NCI-H2196 (cell line): ENCODE data around the gene USP40.

Experiments
- DNase-seq: peaks from one replicate; lab custom pipeline; 2025; ENCODE audit not compliant: unreplicated experiment; lab: John Stamatoyannopoulos, UW

The USP40 gene

GRCh38 chr2:233501198-233502076 is 65.1 kb downstream of the USP40 start:
- no peak for DNase-seq

DNA sequence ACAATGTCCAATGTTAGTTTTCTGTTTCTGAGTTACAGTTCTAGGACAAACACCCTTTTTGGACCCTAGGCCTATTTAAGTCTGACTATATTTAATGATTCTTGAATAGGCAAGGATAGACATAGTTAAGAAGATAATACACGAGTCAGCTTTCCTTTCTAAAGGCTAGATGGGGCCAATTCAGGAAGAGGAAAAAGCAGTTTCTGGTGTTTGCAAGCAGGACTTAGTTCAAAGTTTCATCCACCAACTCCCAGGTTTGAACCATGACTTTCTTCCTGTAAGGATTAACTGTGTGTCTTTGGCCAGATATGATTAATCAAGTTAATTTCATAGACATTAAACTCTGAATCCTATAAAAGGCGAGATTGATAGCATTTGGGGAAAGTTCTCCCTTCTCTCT is 66.7 kb downstream of the USP40 start:
- DNase-seq = no peak

GRCh38 chr2:233498126-233498525 is 68.5 kb downstream of the USP40 start:
- no peak for DNase-seq

DNA sequence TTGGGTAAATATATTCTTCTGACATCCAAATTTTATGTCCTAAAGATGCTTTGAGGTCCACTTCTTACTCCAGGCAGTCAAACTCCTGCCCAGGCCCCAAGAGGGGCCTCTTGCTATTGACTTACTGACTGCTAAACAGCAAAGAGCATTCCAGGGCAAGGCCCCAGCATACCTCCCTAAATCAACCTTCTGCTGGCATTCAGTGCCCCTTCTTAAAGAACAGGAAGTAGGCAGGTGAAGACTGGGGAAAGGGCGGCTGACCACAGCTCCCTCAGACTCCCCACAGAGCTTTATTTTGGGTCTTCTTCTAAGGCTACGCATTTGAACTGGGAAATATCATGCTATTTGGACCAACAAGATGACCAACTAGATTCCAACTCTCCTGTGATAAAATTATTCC is 68.9 kb downstream of the USP40 start:
- no peak for DNase-seq

DNA sequence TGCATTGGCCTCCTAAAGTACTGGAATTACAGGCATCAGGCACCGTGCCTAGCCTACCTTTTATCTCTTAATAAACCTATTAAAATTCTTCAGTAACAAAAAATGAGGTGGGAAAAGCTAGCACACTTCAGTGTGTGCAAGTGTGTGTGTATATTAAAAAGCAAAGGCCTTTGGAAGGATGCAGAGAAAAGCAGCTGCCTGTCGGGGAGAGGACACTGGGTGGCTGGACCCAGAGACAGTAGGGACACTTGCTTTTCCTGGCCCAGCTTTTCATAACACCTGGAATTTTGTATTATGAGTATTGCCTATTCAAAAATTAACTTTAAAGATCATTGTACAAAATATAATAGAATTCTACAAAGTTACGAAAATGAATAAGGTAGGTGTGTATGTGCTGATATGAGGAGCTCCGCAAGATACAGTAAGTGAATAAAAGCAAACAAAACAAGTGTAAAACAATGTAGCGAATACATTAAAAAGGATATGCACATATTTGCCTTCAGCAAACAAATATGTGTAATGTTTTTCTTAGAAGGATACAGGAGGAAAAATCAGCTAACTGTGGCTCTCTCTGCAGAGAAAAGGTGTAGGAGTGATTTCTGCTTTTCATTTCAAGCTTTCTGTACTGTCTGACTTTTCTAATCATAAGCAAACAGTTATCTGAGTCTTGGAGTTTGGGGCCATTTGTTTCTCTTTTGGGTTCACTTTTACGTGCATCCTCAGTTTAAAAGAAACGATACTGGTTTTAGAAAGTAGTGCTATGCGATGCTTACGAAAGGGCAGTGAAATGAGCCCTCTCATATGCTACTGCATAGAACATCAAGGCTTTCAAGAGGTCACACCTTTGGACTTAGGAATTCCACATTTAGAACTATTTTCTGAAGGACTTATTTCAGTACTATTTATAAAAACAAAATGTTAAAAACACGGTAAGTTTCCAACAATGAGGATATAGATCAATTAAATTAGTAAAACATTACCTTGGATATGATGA is 70.8 kb downstream of the USP40 start:
- DNase-seq = no peak

GRCh38 chr2:233492751-233493150 is 73.8 kb downstream of the USP40 start:
- no peak for DNase-seq

- no peak for DNase-seq
Measured at GRCh38 chr2:233492078-233492477, 74.5 kb downstream of the USP40 start.

DNA sequence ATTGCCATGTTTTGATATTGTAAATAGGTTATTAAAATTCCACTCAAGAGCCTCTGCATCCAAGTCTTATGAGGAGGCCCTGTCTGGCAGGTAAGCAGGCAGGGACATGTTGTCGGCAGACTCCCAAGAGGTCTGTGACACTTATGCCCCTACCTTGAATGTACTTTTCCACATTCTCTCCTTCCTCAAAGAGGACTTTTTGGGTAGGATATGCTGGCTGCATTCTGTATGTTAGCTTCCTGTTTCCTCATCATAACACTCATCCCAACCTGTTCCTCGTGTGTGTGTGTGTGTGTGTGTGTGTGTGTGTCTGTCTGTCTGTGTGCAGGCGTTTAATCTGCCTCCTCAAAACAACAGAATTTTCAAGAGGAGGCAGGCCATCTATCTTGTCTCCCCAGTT is 75.3 kb downstream of the USP40 start:
- DNase-seq = no peak

GRCh38 chr2:233490831-233491230 is 75.8 kb downstream of the USP40 start:
- no peak for DNase-seq

- DNase-seq = no peak
Measured at GRCh38 chr2:233489666-233490065, 76.9 kb downstream of the USP40 start.

- no peak for DNase-seq
Measured at GRCh38 chr2:233489143-233489542, 77.4 kb downstream of the USP40 start.

DNA sequence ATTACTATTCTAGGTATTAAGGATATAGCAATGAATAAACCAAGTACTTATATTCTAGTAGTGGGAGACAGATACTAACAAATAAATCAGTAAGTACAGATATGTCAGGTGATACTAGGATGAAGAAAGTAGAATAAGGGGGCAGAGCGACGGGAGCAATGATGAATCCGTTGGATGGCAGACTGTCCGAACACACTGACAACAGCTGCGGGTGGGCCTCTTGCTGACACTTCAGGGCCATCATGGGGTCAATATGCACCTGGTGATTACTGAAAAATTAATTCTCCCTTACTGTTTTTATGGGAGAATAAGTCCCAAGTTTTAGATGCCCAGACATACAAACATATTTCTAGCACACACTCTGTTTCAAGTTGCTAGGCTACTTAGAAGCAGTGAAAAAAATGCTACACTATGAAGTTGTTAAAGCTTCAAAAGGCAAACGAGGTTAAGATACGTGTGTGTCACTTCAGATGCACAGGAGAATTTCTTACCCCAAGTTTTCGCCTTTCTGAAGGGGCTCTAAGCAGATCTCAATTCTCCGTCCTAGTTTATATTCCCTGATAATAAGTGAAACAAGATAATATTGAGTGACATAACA is 78.7 kb downstream of the USP40 start:
- DNase-seq = no peak

DNA sequence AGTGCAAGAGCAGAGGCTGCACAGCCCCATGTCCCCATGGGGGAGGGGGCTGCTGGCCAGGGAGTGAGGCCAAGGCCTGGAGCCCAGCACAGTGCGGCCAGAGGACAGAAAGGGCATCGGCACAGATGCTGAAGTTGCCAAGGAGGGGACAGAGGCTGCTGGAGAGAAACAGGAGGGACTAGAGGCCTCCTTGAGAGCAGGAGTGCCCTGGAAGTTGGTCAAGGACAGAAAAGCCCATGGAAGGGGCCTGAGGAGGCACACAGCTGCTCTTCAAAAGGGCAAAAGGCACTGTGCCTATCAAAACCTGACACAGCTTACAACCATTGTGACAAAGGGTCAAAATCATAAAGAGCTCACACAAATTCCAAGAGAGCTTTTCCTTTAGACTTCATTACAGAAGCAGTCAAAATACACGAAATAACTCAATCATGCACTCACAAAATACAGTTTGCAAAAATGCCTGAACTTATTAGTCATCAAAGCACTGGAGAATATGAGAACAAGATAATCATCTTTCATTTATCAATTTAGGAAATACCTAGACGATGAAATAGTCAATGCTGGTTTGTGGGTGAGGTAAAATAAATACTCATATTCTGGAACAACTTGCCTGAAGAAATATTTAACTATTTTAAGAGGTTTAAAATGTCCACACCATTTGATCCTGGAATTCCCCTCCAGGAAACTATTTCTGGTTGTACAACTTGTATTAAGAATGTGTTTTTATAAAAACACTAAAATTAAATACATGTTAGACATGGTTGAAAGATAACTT is 79.6 kb downstream of the USP40 start:
- DNase-seq = no peak

DNA sequence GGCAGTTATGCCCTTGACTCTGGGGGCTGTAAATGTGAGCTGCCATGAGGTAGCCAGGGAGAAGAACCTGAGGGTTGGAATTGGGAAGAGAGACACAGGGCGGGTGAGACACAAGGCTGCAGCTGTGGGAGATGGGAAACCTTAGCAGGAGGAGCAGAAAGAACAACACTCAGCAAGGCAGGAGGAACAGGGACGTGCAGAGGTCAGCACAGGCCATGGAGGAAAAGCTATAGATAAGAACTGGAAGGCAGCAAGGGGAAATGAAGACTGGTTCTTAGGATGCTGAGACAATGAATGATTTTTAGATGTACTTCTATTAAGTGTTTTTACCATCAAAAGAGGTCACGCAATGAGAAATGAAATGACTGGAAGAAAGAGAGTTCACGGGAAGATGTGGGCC is 80.2 kb downstream of the USP40 start:
- DNase-seq = no peak

- no peak for DNase-seq
Measured at GRCh38 chr2:233485726-233486125, 80.9 kb downstream of the USP40 start.

- DNase-seq = no peak
Measured at GRCh38 chr2:233482616-233483015, 84.0 kb downstream of the USP40 start.

- no peak for DNase-seq
Measured at GRCh38 chr2:233481368-233482142, 85.0 kb downstream of the USP40 start.

- DNase-seq = peak; percentile 77
Measured at GRCh38 chr2:233480490-233481202, 85.9 kb downstream of the USP40 start.
